ENCODE measurements around the gene MOV10L1. TPM values are rescaled to one million over a fixed set of nuclear protein-coding genes. Genes with fewer than 3 reads are reported as not detected.

Gene MOV10L1
- total RNA-seq, 1 experiment from 2014 or later: 2.9 TPM

GRCh38 chr22:50058906-50059880, 30.6 kb upstream of the MOV10L1 start:
- DNase-seq (ENCODE audit: low spot score): no peak

GRCh38 chr22:50059881-50060262, 29.9 kb upstream of the MOV10L1 start:
- no peak for DNase-seq (ENCODE audit: low spot score)

GRCh38 chr22:50060441-50061140, 29.2 kb upstream of the MOV10L1 start:
- no peak for DNase-seq (ENCODE audit: low spot score)

GRCh38 chr22:50061141-50061823, 28.5 kb upstream of the MOV10L1 start:
- DNase-seq (ENCODE audit: low spot score): no peak

GRCh38 chr22:50061824-50062355, 27.9 kb upstream of the MOV10L1 start:
- no peak for DNase-seq (ENCODE audit: low spot score)

- DNase-seq (ENCODE audit: low spot score): no peak
Observed at GRCh38 chr22:50062509-50063135, 27.2 kb upstream of the MOV10L1 start.

GRCh38 chr22:50063589-50064393, 26.0 kb upstream of the MOV10L1 start:
- no peak for DNase-seq (ENCODE audit: low spot score)

GRCh38 chr22:50064453-50064852, 25.4 kb upstream of the MOV10L1 start:
- DNase-seq (ENCODE audit: low spot score): no peak

- no peak for DNase-seq (ENCODE audit: low spot score)
Observed at GRCh38 chr22:50067244-50067643, 22.6 kb upstream of the MOV10L1 start.

- no peak for DNase-seq (ENCODE audit: low spot score)
Observed at GRCh38 chr22:50068096-50068495, 21.7 kb upstream of the MOV10L1 start.

GRCh38 chr22:50070366-50070765, 19.4 kb upstream of the MOV10L1 start:
- DNase-seq (ENCODE audit: low spot score): no peak

- DNase-seq (ENCODE audit: low spot score): no peak
Observed at GRCh38 chr22:50071432-50072166, 18.2 kb upstream of the MOV10L1 start.

GRCh38 chr22:50072167-50072555, 17.6 kb upstream of the MOV10L1 start:
- DNase-seq (ENCODE audit: low spot score): no peak

GRCh38 chr22:50072714-50073538, 16.9 kb upstream of the MOV10L1 start:
- no peak for DNase-seq (ENCODE audit: low spot score)

- DNase-seq (ENCODE audit: low spot score): no peak
Observed at GRCh38 chr22:50074056-50074455, 15.8 kb upstream of the MOV10L1 start.

GRCh38 chr22:50074551-50075530, 15.0 kb upstream of the MOV10L1 start:
- no peak for DNase-seq (ENCODE audit: low spot score)

- DNase-seq (ENCODE audit: low spot score): no peak
Observed at GRCh38 chr22:50076646-50077535, 12.9 kb upstream of the MOV10L1 start.
